Sigmoid colon (tissue), 4 donors: ENCODE data around the gene TGFBR3L.

Source experiments
- EP300 ChIP-seq, 4 donors: sonication (generic); formaldehyde crosslinking; IDR thresholded peaks; one replicate each; pipeline ENCODE4 v1.6.1; 2017; ENCODE audit warnings: antibody characterized with exemption in 4 of 4
- POLR2A ChIP-seq, 2 donors: fragments of 450-650 bp; IDR thresholded peaks; one replicate each; pipeline ENCODE4 v1.6.1; 2016; ENCODE audit warnings: antibody characterized with exemption in 2 of 2, mild to moderate bottlenecking in 2 of 2, moderate library complexity in 2 of 2
- POLR2AphosphoS5 ChIP-seq, 4 donors: sonication (generic); formaldehyde crosslinking; IDR thresholded peaks; one replicate each; pipeline ENCODE4 v1.6.1; 2017; ENCODE audit warnings: antibody characterized with exemption in 4 of 4
- TF ChIP-seq, protein P1 (sequence below), 4 experiments: fragments of 450-650 bp in 3 of 4; fragments of 200-600 bp in 1 of 4; IDR thresholded peaks; one replicate each; pipeline ENCODE4 v1.5.1; 2016 to 2019; ENCODE audit warnings: antibody characterized with exemption in 4 of 4, mild to moderate bottlenecking in 3 of 4, moderate library complexity in 2 of 4

DNA sequence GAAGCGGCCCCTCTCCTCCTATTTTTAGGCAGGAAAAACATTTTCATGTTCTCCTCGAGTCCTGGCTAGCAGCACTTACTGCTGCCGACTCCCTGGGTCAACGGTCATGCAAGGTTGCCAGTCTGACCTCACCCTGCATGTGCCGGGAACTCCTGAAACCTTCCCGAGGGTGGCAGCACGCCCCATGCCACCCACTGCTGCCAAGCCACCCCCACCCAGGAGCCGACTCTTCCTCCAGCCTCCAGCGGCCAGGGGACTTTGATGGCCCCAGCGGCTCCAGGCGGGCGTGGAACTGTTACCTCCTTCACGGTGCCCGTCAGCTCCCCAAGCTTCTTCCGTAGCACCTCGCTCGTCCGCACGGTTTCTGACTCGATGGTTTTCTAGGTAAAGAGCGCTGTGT is 20.1 kb downstream of the TGFBR3L start:
- TF ChIP-seq, protein P1, sequence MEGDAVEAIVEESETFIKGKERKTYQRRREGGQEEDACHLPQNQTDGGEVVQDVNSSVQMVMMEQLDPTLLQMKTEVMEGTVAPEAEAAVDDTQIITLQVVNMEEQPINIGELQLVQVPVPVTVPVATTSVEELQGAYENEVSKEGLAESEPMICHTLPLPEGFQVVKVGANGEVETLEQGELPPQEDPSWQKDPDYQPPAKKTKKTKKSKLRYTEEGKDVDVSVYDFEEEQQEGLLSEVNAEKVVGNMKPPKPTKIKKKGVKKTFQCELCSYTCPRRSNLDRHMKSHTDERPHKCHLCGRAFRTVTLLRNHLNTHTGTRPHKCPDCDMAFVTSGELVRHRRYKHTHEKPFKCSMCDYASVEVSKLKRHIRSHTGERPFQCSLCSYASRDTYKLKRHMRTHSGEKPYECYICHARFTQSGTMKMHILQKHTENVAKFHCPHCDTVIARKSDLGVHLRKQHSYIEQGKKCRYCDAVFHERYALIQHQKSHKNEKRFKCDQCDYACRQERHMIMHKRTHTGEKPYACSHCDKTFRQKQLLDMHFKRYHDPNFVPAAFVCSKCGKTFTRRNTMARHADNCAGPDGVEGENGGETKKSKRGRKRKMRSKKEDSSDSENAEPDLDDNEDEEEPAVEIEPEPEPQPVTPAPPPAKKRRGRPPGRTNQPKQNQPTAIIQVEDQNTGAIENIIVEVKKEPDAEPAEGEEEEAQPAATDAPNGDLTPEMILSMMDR (IDR thresholded peaks at IDR 0.05): no peak
- TF ChIP-seq EP300 (IDR thresholded peaks at IDR 0.05) (no peak), POLR2AphosphoS5 (IDR thresholded peaks at IDR 0.05) (no peak), POLR2A (IDR thresholded peaks at IDR 0.05) (no peak)
